ENCODE measurements around the gene SEZ6.

- TF ChIP-seq POLR2A (IDR thresholded peaks at IDR 0.05; ENCODE audit: low read depth, low read length), result no peak
- TF ChIP-seq POLR2AphosphoS5 (IDR thresholded peaks at IDR 0.05; ENCODE audit: low read depth, low read length), result no peak
- no peak for TF ChIP-seq TAF1 (IDR thresholded peaks at IDR 0.05; ENCODE audit: borderline replicate concordance, low read depth, low read length)
Observed at GRCh38 chr17:28937044-28937729, 68.6 kb downstream of the SEZ6 start.

Data from GM12892 (cell line).